GM03348 (cell line): ENCODE measurements around the gene MFSD6L.
"Not testable (repeated sequence)": the region's sequence is repeated elsewhere in the genome, so short reads cannot be mapped to it uniquely, and the experiment has no call there.

Experiments used
- DNase-seq: peaks from one replicate; pipeline ENCODE4 v3.0.0; 2012; ENCODE audit warnings: low spot score

MFSD6L gene

DNA sequence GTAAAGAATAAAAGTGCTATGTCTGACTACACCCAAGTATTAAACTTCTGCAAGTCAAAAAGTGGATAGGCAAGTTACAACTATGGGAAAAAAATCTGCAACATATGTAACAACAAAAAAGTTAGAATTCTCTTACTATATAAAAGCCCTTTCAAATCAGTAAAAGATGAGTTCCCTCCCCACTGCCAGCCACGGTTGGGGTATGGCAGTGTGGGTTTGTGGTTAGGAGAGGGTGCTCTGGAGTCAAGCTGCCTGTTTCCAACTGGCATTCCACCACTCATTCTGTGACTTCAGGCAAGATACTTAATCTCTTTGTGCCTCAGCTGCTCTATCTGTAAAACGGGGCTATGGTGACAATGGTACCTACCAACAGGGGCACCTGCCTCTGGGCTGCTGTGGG lies 26.6 kb upstream of the MFSD6L start:
- no peak for DNase-seq

DNA sequence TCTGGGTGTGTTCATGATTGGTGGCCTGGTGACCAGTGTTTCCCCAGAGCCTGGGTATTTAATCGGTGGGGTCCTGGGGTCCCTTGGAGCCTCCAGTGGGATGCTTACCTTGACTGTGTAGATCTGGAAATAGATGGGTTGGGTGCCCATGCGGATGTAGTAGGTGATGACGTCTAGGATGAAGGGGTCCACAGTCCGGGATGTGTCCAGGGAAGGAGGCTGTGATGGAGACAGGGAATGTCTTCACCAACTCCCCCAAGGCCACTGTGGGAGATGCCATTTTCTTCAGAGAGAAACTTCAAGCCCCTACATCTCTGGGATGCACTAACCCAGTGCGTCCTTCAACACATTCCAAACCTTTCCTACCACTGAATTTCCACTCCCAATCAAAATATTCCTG lies 24.1 kb upstream of the MFSD6L start:
- DNase-seq = no peak

DNA sequence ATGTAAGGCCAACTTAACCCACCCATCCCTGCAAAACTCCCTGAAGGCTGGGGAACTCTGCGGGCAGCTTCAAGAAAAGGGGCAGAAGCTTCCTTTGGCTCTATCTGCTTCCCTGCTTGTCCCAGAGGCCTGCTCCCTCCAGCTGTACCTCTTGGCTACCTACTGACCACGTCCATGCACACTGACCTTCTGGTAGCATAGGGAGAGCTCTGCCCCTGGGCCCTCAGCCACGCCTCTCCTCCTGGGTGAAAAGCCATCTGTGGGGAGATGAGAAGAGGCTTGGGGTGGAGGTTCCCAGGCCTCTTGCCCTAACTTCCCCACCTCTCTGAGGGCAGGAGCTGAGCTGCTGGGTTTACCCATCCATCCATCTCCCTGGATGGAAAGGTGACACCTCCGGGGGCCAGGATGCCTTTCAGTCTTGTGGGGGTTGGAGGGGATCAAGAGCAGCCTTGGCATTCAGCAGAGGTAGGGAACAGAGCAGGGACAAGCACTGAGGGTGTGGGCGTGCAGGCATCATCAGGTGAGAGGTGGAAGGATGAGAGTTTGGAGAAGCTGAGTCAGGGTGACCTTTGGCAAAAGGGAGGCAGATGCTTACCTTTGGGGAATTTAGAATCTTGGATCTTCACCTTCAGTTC lies 23.4 kb upstream of the MFSD6L start:
- DNase-seq = no peak

DNA sequence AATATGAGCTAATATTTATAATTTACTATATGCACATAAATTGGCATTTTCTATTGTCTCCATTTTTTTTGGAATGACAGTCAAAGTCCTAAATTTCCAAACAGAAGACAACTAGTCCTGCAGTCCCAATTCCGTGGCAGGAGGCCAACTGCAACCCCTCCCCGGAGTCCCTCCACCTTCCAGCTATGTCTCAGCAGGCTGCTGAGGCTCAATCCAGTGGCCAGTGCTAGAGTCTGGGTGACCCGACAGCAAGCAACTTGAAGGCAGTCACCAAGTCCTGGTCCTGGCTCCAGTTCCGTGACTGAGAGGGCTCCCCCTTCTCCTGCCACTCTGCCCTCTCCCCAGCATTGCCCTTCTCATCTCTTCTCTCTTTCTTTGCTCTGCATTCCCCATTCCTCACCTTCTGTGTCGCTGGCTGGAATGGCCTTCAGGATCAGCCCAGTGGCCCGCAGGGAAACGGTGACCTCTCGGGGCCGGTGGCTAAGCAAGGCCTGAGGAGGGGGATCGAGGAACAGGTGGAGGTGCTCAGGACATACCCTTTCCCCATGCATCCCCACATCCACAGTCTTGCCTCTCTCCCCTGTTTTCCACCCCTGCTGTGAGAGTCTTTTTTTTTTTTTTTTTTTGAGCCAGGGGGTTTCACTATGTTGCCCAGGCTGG lies 22.4 kb upstream of the MFSD6L start:
- DNase-seq = no peak

DNA sequence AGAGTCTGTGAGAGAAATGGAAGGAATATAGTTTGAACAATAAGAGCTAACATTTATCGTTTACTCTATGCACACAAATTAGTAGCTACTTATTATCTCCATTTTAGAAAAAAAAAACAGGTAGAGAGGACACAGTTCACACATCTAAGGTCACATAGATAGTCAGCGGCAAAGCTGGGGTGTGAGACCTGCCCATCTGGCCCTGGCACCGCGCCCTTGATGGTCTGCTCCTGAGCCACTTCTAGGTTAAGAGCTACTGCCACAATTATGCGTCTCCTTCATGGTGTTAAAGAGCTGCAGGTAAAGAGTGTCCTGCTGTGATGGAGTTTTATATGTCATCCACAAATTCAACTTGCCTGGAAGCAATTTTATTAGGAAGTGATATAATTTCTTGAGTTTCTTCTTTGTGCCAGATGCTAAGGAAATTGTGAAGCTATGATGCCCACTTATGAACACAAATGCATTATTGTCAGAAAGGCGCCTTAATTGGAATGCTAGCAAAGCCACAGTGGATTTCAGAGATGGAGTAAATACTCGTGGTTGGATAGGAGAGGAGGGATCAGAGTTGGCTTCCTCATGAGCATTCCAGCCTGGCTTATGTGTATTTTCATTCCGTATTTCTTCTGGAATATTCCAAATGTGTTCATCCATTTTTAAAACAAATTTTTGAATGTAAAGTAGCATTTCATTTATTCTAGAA lies 21.3 kb upstream of the MFSD6L start:
- no peak for DNase-seq

DNA sequence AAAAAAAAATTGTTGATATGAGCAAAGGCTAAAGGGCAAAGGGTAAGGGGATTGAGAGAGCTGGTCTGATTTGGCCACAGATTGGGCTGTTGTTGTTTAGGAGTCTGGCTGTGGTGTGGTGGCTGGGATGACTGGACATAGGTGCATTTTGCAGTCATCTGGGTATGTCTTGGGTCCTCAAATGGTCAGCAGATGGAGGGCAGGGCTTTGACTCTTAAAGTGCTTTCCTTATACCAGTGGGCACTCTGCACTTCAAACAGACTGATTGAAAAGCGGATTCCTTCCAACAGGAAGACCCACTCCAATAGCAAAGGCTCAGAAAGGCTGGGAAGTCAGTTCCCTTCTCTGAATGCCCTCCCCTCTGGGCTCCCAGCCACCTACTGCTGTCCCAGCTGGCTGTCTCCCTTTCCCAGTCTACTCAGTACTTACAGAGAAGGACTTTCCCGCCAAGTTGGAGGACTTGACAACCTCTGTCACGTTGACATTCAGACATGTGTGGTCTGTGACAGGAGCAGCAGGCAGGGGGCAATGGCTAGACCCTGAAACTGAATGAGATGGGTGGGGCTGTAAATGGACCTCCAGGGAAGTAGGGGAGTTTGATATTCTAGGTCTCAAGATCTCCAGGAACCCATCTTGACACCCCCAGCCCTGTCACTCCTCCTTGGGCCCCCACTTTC lies 19.6 kb upstream of the MFSD6L start:
- no peak for DNase-seq

DNA sequence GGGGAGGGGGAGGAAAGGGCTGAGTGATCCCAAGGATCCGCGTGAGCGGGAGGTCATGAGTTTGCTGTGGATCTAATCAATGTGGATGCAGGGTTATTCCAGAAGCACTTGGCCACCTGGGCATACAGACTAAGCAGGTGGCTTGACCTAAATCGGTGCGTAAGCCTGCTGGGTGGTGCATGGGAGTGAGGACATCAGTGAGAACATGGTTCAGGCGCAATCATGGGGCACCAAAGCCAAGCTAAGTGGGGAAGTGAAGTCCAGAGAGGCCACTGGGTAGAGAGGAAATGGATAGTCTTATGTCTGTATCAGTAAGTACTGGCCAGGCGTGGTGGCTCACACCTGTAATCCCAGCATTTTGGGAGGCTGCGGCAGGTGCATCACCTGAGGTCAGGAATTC lies 18.9 kb upstream of the MFSD6L start:
- DNase-seq = no peak

DNA sequence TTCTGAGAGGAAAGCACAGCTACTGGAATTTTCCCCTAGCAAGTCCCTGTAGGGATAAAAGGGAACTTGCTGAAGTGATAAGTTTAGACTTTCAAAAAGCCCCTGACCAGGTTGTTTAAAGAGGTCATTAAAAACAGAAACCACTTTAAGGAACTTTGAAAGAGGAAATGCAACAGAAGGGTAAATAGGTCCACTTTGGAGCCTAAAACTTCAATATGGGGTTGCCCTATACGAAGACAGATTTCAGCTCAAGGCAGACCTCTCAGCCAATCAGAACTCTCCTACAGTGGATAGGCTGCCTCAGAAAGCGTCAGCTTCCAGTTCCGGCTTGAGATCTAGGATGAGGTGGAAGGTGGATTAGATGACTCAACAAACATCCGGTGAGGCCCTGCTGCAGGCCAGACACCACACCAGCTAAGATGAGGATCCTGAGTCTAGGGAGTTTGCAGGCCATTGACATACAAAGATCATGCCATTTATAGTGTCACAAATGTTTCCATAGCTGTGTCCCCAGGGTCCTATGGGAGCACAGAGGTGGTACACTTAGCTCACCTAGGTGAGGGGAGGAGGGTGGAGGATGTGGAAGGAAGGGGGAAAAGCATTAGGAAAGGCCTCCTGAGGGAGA lies 7.9 kb upstream of the MFSD6L start:
- no peak for DNase-seq

DNA sequence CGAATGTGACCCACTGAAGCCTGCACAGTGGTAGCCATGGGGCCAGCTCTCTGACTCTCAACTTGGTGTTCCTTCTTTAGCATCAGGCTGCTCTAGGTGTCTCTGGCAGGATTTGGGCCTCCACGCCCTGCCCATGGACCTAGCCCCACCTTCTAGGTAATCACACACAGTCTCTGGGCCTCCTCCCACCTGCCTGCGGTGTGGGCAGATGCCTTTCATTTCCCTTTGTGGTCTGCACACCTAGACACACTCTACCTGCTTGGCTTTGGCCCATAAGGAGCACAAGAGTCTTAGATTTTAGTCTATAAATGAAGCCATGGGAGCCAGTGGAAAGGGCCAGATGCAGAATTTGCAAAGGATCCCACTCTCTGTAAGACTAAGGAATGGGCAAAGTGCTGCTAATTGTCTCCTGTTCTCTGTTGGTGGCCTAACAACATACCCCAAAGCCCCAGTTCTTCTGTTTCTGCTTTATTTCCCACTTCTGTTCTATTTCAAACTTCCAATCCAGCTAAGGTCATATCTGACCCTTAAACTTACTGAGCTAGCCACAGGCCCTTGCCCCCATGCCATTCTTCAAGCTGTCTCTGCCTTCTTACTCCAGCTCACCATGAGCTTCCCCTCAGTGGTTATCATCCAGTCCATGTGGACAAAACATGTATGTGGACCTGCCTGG lies 7.2 kb upstream of the MFSD6L start:
- DNase-seq = no peak

DNA sequence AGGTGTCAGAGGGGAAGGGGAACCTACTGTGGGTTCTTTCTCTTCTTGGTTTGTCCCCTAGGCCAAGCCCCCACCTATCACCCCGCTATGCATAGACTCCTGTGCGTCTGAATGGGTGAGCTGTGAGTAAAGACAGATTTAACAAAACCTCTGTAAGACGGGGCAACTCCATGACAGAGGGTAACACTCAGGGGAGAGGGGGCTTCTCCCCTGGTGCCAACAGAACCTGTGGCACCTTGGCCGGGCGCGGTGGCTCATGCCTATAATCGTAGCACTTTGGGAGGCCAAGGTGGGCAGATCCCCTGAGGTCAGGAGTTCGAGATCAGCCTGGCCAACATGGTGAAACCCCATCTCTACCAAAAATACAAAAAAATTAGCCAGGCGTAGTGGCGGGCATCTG lies 6.2 kb upstream of the MFSD6L start:
- not testable (repeated sequence) for DNase-seq

DNA sequence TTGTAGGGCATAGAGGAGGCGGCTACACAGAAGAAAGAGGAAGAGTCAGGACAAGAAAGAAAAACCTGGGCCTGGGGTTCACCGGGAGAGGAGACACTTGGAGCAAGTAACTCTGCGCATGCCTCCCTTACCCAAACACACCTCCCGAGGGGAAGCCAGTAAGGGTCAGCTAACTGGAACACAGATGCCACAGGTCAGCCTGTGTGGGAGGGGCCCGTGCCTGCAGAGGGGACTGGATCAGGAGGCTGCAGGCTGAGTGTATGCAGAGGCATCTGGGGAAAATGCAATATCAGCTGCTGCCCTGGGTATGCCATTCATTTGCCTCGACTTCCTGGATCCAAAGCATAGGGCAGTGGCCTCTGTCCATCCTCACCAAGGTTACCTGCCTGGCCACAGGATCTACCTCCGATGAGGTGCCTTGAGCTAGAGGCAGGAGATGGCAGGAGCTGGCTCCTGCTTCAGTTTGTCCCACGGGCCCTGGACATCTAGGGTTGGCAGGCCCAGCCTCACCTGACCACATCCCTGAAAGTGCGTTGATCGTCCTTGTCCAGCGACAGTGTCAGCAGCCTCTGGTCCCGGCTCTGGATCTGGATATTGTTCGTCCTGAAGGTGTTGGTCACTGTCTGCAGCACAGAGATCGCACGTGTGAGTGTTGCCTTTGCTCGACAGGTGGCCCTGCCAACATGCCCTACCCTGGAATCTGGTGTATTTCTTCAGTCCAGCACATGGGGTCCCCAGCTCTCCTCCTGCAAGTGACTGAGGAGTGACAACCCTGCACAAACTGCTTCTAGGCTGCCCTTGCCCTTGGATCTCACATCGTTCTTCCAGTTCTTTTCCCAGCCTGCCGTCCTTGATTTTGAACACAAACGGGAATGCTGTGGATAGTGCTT lies 4.6 kb upstream of the MFSD6L start:
- DNase-seq = no peak

DNA sequence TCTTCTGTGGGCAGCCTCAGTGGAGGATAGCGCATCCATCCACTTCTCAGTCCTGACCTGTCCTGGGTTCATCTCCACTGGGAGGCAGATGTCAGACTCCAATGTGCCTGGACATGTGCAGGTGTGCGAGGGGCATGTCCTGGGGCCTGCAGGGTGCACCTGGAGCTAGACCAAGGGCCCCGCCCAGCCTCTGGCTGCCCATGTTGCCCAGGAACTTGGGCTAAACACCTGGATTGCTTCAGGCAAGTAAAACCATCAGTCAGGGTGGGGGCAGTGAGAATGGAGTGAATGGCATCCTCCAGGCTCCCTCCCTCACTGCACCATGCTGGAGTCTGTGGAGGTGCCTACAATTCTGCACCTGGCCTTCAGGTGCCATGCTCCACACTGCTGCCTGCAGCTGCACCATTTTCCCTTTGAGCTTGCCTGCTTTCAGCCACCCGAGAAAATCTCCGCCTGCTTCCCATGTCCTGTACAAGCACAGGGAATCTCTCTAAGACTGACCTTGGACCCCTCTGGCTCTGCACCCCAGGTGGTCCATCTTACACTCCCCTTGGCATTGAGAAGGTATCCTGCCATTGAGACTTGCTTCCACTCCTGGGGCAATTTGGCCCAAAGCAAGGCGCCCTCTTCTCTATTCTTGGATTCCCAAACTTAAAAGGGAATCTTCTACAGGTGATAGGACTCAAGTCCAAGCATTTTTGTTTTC lies 2.1 kb upstream of the MFSD6L start:
- no peak for DNase-seq

DNA sequence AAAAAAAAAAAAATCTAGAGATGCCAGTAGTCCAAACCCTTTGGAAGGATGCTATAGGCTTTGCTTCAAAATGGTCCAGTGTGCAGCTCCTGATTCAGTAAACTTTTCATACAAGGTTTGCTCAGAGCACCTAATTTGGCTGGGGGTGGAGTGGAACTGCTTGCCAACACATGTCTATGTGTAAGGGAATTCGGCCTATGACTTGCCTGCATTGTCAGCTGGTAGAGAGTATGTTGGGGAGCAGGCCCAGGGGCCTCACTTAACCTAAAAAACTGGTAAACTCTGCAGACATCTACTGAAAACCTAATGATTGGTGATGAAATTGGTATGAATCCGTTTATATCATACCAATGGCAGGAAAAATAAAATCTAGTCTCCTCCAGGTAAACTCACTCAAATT lies 1.5 kb upstream of the MFSD6L start:
- DNase-seq = no peak

DNA sequence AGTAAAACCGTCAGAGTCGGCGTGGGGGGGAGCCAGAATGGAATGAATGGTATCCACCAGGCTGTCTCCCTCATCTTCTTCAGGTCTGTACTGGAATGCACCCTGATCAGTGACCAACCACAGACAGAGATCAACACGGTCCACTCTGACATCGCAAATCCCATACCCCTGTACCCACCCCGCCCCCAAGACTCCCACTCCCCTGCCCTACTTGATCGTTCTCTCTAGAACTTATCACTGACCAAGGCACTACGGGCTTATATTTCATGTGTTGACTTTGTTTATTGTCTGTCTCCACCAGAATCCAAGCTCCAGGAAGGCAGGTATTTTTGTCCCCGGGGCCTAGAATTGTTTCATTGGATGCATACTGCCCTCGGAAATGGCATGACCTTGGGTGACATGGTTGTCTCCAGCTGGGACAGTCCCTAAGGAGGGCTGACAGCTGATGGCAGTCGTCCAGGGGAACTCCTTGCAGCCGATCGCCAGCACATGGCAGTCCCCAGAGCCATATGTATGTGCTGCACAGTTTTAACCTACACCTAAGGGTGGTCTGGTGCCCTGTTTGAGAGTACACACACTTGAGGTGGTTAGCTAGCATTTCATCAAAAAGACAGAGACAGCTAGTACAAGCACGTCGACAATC lies 526 bp upstream of the MFSD6L start:
- no peak for DNase-seq

DNA sequence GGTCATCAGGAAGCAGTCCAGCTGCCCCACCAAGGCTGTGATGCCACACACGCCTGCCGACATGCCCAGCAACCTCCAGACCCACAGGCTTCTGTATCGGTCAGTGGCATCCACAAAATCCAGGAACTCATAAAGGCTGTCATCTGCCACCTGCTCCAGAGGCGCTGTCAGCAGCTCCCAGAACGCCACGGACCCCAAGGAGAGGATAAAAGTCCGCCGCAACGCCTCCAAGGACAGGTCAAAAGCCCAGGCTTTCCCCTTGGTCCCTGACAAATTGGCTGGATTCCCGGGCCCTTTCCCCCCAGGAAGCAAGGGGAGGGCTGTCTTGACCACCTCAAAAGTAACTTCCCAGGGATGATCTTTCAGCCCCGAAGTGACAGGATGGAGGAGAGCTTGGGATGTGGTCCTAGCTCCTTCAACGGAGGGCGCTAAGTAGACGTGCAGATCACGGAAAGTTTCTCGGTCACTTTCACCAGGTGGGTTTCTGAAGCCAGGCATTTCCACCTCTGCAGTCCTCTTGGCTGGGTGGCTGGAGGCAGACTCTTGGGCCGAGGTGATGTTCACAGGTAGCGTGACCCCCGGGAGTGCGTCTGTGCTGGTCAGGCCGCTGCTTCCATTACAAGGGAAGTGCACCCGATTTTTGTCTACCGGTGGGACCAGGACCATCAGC lies 854 bp downstream of the MFSD6L start:
- DNase-seq = no peak

DNA sequence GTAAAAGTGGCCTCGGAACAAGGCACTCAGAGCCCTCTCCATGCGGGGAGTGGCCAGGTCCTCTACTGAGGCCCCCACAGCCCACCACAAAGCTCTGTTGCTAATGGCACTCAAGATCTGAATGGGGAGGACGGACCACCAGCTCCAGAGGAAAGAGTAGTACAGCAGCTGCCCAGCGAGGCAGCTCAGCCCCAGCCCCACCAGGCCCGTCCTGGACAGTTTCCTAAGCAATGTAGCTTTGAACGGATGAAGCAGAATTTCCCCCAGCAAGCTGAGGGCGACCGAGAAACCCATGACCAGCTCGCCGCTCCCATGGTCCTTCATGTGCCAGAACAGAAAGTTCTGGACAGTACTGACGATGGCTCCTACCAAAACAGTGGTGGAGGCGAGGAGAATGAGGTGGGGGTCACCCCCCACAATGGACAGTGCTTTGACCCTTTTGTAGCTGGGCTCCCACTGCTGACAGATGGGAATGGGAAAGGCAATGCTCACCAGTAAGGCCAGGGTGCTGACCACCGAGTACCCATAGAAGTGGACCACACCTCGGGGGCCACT lies 1.5 kb downstream of the MFSD6L start:
- DNase-seq = no peak

DNA sequence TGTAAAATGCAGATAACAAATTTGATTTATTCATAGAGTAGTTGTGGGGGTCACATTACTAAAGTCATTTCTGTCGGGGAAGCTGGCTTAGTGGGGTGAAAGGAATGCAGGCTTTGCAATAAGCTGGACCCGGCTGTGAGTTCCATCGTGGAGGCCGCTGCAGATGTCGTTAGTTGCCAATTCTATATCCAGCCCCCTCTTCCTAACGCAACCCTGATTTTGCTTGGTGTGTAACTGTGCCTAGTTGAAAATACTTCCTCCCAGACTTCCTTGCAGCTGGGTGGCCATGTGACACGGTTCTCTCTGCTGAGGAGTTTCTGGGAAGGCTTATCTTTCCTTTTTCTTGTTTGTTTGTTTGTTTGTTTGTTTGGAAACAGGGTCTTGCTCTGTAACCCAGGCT lies 4.5 kb downstream of the MFSD6L start:
- DNase-seq = no peak

DNA sequence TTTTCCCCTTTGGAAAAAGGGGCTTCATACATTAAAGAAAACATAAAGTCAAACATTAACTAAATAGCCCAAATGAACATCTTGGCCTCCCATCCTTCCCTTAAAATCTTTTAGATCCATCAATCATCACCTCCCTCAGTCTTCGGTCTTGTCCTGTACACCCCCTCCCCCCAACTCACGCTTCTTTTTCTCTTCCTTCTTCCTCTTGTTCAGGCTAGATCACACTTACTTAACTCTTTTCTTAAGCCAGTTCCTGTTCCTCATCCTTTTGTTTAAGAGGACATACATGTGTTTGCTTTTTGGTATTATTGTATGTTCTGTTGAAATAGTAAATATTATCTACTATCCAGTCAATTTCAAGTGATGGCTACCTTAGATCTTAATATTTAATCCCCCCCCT lies 5.5 kb downstream of the MFSD6L start:
- no peak for DNase-seq

DNA sequence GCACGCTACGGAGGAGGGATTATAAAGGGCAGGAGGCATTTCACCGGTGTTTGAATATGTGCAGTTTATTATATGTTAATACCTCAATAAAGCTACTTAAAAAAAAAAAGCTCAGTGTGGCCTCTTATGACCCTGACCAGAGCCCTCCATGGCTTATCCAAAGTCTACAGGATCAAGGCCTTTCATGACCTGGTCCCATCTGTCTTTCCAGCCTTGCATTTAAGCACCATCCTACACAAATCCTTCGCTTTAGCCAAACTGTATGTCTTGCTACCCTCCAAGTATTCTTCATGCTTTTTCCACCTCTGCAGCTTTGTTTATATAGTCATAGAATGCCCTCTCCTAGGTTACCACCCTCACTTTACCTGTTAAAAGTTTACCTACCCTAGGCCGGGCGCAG lies 6.5 kb downstream of the MFSD6L start:
- no peak for DNase-seq
